Measurements from ENCODE around the gene ASIC2.

The ASIC2 gene

GRCh38 chr17:33151565-33151964 lies 141.5 kb downstream of the ASIC2 start:
- no peak for DNase-seq

- no peak for DNase-seq
Observed at GRCh38 chr17:33145941-33146340, 147.2 kb downstream of the ASIC2 start.

- no peak for DNase-seq
Observed at GRCh38 chr17:33144837-33145236, 148.3 kb downstream of the ASIC2 start.

- DNase-seq = peak in 1 of 2 experiments; percentile 18
Observed at GRCh38 chr17:33142705-33143299, 150.3 kb downstream of the ASIC2 start.

GRCh38 chr17:33140413-33141099 lies 152.5 kb downstream of the ASIC2 start:
- no peak for DNase-seq

GRCh38 chr17:33138627-33139026 lies 154.5 kb downstream of the ASIC2 start:
- no peak for DNase-seq

- DNase-seq = no peak
Observed at GRCh38 chr17:33137426-33137825, 155.7 kb downstream of the ASIC2 start.

GRCh38 chr17:33135691-33136090 lies 157.4 kb downstream of the ASIC2 start:
- no peak for DNase-seq

- DNase-seq = no peak
Observed at GRCh38 chr17:33131620-33132019, 161.5 kb downstream of the ASIC2 start.

GRCh38 chr17:33127706-33128105 lies 165.4 kb downstream of the ASIC2 start:
- DNase-seq = no peak

- no peak for DNase-seq
Observed at GRCh38 chr17:33126086-33126485, 167.0 kb downstream of the ASIC2 start.

- no peak for DNase-seq
Observed at GRCh38 chr17:33125552-33125950, 167.5 kb downstream of the ASIC2 start.

- no peak for DNase-seq
Observed at GRCh38 chr17:33124871-33125551, 168.1 kb downstream of the ASIC2 start.

- no peak for DNase-seq
Observed at GRCh38 chr17:33124185-33124584, 168.9 kb downstream of the ASIC2 start.

GRCh38 chr17:33121756-33122155 lies 171.3 kb downstream of the ASIC2 start:
- no peak for DNase-seq

- DNase-seq = no peak
Observed at GRCh38 chr17:33121272-33121671, 171.8 kb downstream of the ASIC2 start.

- DNase-seq = no peak
Observed at GRCh38 chr17:33120103-33120502, 173.0 kb downstream of the ASIC2 start.

- DNase-seq = no peak
Observed at GRCh38 chr17:33118391-33119075, 174.6 kb downstream of the ASIC2 start.

- DNase-seq = no peak
Observed at GRCh38 chr17:33116021-33116551, 177.0 kb downstream of the ASIC2 start.

- DNase-seq = no peak
Observed at GRCh38 chr17:33115366-33115765, 177.7 kb downstream of the ASIC2 start.

- no peak for DNase-seq
Observed at GRCh38 chr17:33113991-33114370, 179.1 kb downstream of the ASIC2 start.

- no peak for DNase-seq
Observed at GRCh38 chr17:33113276-33113990, 179.7 kb downstream of the ASIC2 start.

- no peak for DNase-seq
Observed at GRCh38 chr17:33112763-33113162, 180.3 kb downstream of the ASIC2 start.
